GM23338 (cell line): ENCODE data around the gene USP17L29. TPM values are rescaled to one million over a fixed set of nuclear protein-coding genes. Genes with fewer than 3 reads are reported as not detected.
"Not testable (repeated sequence)": the region's sequence is repeated elsewhere in the genome, so short reads cannot be mapped to it uniquely, and the experiment has no call there.

Experiments used
- ATAC-seq: fragments of 200-7000 bp; cut with Tn5 transposase; 3 replicates; pipeline ENCODE4 v1.9.1; 2020
- DNase-seq: peaks from one replicate; pipeline ENCODE4 v3.0.0-alpha.2; 2015; ENCODE audit warnings: low spot score
- H2AFZ ChIP-seq: fragments of 200-600 bp; sonication (generic); 2 replicates; pipeline ENCODE4 v1.8.0; 2016; ENCODE audit warnings: antibody characterized with exemption, mild to moderate bottlenecking, moderate library complexity
- H3F3A ChIP-seq: fragments of 200-600 bp; sonication (generic); replicated peaks from 2 replicates; pipeline ENCODE4 v1.8.0; 2017; ENCODE audit warnings: antibody characterized with exemption, mixed run types, low read depth
- H3K27ac ChIP-seq: fragments of 200-600 bp; sonication (generic); 2 replicates; pipeline ENCODE4 v1.6.1; 2016; ENCODE audit warnings: low read depth
- H3K27me3 ChIP-seq: fragments of 200-600 bp; sonication (generic); 2 replicates; pipeline ENCODE4 v1.8.0; 2016; ENCODE audit warnings: mild to moderate bottlenecking, mixed run types, moderate library complexity; ENCODE audit not compliant: insufficient read depth
- H3K36me3 ChIP-seq: fragments of 200-600 bp; sonication (generic); 2 replicates; pipeline ENCODE4 v1.8.0; 2016; ENCODE audit warnings: mild to moderate bottlenecking; ENCODE audit not compliant: insufficient read depth
- H3K4me1 ChIP-seq: fragments of 200-600 bp; sonication (generic); 2 replicates; pipeline ENCODE4 v1.8.0; 2016; ENCODE audit warnings: mild to moderate bottlenecking, moderate library complexity; ENCODE audit not compliant: insufficient read depth
- H3K4me2 ChIP-seq: fragments of 200-600 bp; sonication (generic); 2 replicates; pipeline ENCODE4 v1.7.1; 2017; ENCODE audit warnings: mixed run types
- H3K4me3 ChIP-seq: fragments of 200-600 bp; sonication (generic); 2 replicates; pipeline ENCODE4 v1.6.1; 2016; ENCODE audit warnings: mixed run types
- H3K79me2 ChIP-seq: fragments of 200-600 bp; sonication (generic); replicated peaks from 2 replicates; pipeline ENCODE4 v1.8.0; 2017; ENCODE audit warnings: mild to moderate bottlenecking; ENCODE audit not compliant: insufficient read depth
- H3K9me2 ChIP-seq: fragments of 200-600 bp; sonication (generic); 2 replicates; pipeline ENCODE4 v1.8.0; 2017; ENCODE audit not compliant: insufficient read depth
- H4K20me1 ChIP-seq: fragments of 200-600 bp; sonication (generic); replicated peaks from 2 replicates; pipeline ENCODE4 v1.8.0; 2017; ENCODE audit warnings: mild to moderate bottlenecking; ENCODE audit not compliant: insufficient read depth
- H3K27ac Mint-ChIP-seq: 2 replicates; pipeline ENCODE4 v1.8.0; 2020; ENCODE audit warnings: inconsistent platforms, mild to moderate bottlenecking, moderate library complexity, mixed read lengths
- H3K27me3 Mint-ChIP-seq: 3 replicates; pipeline ENCODE4 v1.8.0; 2022; ENCODE audit warnings: low read depth, mild to moderate bottlenecking, moderate library complexity, mixed read lengths, inconsistent platforms; ENCODE audit not compliant: insufficient read depth, poor library complexity
- H3K36me3 Mint-ChIP-seq: 3 replicates; pipeline ENCODE4 v1.8.0; 2021; ENCODE audit warnings: low read depth, mild to moderate bottlenecking, inconsistent platforms, moderate library complexity, mixed read lengths
- H3K4me1 Mint-ChIP-seq: 3 replicates; pipeline ENCODE4 v1.8.0; 2020; ENCODE audit warnings: mild to moderate bottlenecking, inconsistent platforms, mixed read lengths
- H3K4me3 Mint-ChIP-seq: 3 replicates; pipeline ENCODE4 v1.8.0; 2021; ENCODE audit warnings: moderate library complexity, mild to moderate bottlenecking, inconsistent platforms, mixed read lengths
- H3K9me3 Mint-ChIP-seq: 3 replicates; pipeline ENCODE4 v1.8.0; 2020; ENCODE audit warnings: moderate library complexity, mild to moderate bottlenecking, inconsistent platforms, mixed read lengths
- CREB1 ChIP-seq: fragments of 250-450 bp; sonication (Bioruptor Pico); IDR thresholded peaks from 2 replicates; pipeline ENCODE4 v1.5.0; 2020; ENCODE audit warnings: low read depth, mild to moderate bottlenecking, moderate library complexity
- CTCF ChIP-seq, 2 experiments: fragments of 200-600 bp in 1 of 2; sonication (generic) in 1 of 2; conservative IDR thresholded peaks; 2 replicates each; pipeline versions ENCODE4 v1.5.1 to v1.6.1; 2016 to 2017; ENCODE audit warnings: antibody characterized with exemption in 2 of 2, low read depth in 2 of 2, mild to moderate bottlenecking in 2 of 2, moderate library complexity in 1 of 2
- EZH2 ChIP-seq: fragments of 200-600 bp; sonication (generic); IDR thresholded peaks from one replicate; pipeline ENCODE4 v1.8.0; 2017; ENCODE audit warnings: antibody characterized with exemption, mild to moderate bottlenecking, low read depth; ENCODE audit not compliant: unreplicated experiment
- EZH2phosphoT487 ChIP-seq: fragments of 200-600 bp; sonication (generic); IDR thresholded peaks from one replicate; pipeline ENCODE4 v1.8.1; 2018; ENCODE audit warnings: antibody characterized with exemption; ENCODE audit not compliant: unreplicated experiment
- JUNB ChIP-seq: IDR thresholded peaks from one replicate; pipeline ENCODE4 v1.6.1; 2016; ENCODE audit warnings: antibody characterized with exemption; ENCODE audit not compliant: unreplicated experiment
- NANOG ChIP-seq: IDR thresholded peaks from 2 replicates; pipeline ENCODE4 v1.6.1; 2016; ENCODE audit warnings: antibody characterized with exemption, borderline replicate concordance
- POLR2AphosphoS5 ChIP-seq: IDR thresholded peaks from 2 replicates; pipeline ENCODE4 v1.6.1; 2016; ENCODE audit warnings: antibody characterized with exemption, low read depth
- REST ChIP-seq: IDR thresholded peaks from one replicate; pipeline ENCODE4 v1.6.1; 2018; ENCODE audit warnings: antibody characterized with exemption; ENCODE audit not compliant: unreplicated experiment
- ZNF331 ChIP-seq: fragments of 250-450 bp; sonication (Bioruptor Pico); IDR thresholded peaks from 2 replicates; pipeline ENCODE4 v1.5.0; 2020; ENCODE audit warnings: low read depth, mild to moderate bottlenecking, moderate library complexity
- ZNF462 ChIP-seq: fragments of 250-450 bp; sonication (Bioruptor Pico); IDR thresholded peaks from 2 replicates; pipeline ENCODE4 v1.5.0; 2020; ENCODE audit warnings: mild to moderate bottlenecking, moderate library complexity
- polyA plus RNA-seq: library from polyadenylated mRNA; unstranded; fragments of >200 nt; fragmentation: Nextera tagmentation; extraction: Ambion mirVana; gene quantifications from 2 replicates; pipeline ENCODE4 v1.2.1, GENCODE V29; 2016
- total RNA-seq: library from RNA; depleted of rRNA; stranded (reverse); fragments of >200 nt; shearing (Covaris generic); gene quantifications from 2 replicates; pipeline ENCODE4 v1.2.3, GENCODE V29; 2014

The USP17L29 gene
- total and polyA plus RNA-seq, 2 experiments from 2014 or later, result not detected

- not testable (repeated sequence) for H3K27me3 Mint-ChIP-seq, H3K9me3 Mint-ChIP-seq, H3K4me1 Mint-ChIP-seq, H3F3A ChIP-seq, H3K4me3 Mint-ChIP-seq, H3K79me2 ChIP-seq, H3K27ac ChIP-seq, H3K36me3 ChIP-seq, H3K27ac Mint-ChIP-seq, H3K4me1 ChIP-seq, H2AFZ ChIP-seq, H3K27me3 ChIP-seq, H3K9me2 ChIP-seq, H4K20me1 ChIP-seq, H3K36me3 Mint-ChIP-seq
- TF ChIP-seq CTCF (conservative IDR thresholded peaks at IDR 0.05; ENCODE audit: low read depth in 2 of 2), result peak; percentile 47 to 63
- 0 out of 2 replicates have a peak overlapping the region, but pooled peaks have one; percentile 43 for H3K4me2 ChIP-seq
- DNase-seq (peak; percentile 38), ATAC-seq (peak; percentile 84)
- peak overlapping the region; percentile 46; the same call in 1 of the 2 replicates for H3K4me3 ChIP-seq
Observed at GRCh38 chr4:9381012-9381534, 27.6 kb downstream of the USP17L29 start.

GRCh38 chr4:9384126-9384525 is 30.7 kb downstream of the USP17L29 start:
- no peaks in the 10 kb centered on the region for H3K27me3 ChIP-seq
- no peak for ATAC-seq
- no peaks in the 10 kb centered on the region for H3F3A ChIP-seq
- H3K36me3 ChIP-seq, result no peaks in the 10 kb centered on the region
- H3K4me3 ChIP-seq, result no peak overlapping the region
- Mint-ChIP-seq H3K9me3 (no peaks in the 10 kb centered on the region), H3K36me3 (no peaks in the 10 kb centered on the region), H3K27me3 (no peaks in the 10 kb centered on the region), H3K4me3 (no peak overlapping the region), H3K4me1 (no peaks in the 10 kb centered on the region), H3K27ac (no peak overlapping the region)
- no peaks in the 10 kb centered on the region for H4K20me1 ChIP-seq
- DNase-seq, result no peak
- no peak overlapping the region for H3K27ac ChIP-seq
- no peaks in the 10 kb centered on the region for H3K79me2 ChIP-seq
- H3K4me1 ChIP-seq, result no peaks in the 10 kb centered on the region
- H3K4me2 ChIP-seq, result no peak overlapping the region
- H2AFZ ChIP-seq, result no peak overlapping the region
- no peaks in the 10 kb centered on the region for H3K9me2 ChIP-seq
- TF ChIP-seq POLR2AphosphoS5, result no peak
- TF ChIP-seq JUNB, result no peak
- no peak for TF ChIP-seq ZNF331
- TF ChIP-seq EZH2, result no peak
- TF ChIP-seq EZH2phosphoT487, result no peak
- TF ChIP-seq CREB1, result no peak
- TF ChIP-seq NANOG, result no peak
- no peak for TF ChIP-seq ZNF462 (CRISPR knock-in tag)
- TF ChIP-seq REST, result no peak
